NCI-H524 (cell line): ENCODE measurements around the gene PDILT.
"Not testable (repeated sequence)": the region's sequence is repeated elsewhere in the genome, so short reads cannot be mapped to it uniquely, and the experiment has no call there.

Experiments
- DNase-seq, 2 experiments: peaks; one replicate each; lab custom pipeline; 2025; lab: John Stamatoyannopoulos, UW

PDILT gene

GRCh38 chr16:20404637-20405036 is at the start of gene PDILT:
TSS of gene PDILT (minus strand) at chr16:20404737. CDS start at chr16:20399300, 5,437 bp downstream.
- DNase-seq, result no peak

- not testable (repeated sequence) for DNase-seq
Observed at GRCh38 chr16:20453633-20454032, 49.1 kb upstream of the PDILT start.

GRCh38 chr16:20451364-20451763 is 46.8 kb upstream of the PDILT start, which contains the start of gene ACSM2A:
TSS of gene ACSM2A (plus strand) at chr16:20451521. CDS start at chr16:20460115, 8,594 bp downstream.
- DNase-seq, result not testable (repeated sequence)

- DNase-seq, result not testable (repeated sequence)
Observed at GRCh38 chr16:20446652-20447393, 42.3 kb upstream of the PDILT start.

GRCh38 chr16:20441859-20442258 is 37.3 kb upstream of the PDILT start:
- DNase-seq, result not testable (repeated sequence)

GRCh38 chr16:20441191-20441590 is 36.7 kb upstream of the PDILT start:
- no peak for DNase-seq

- not testable (repeated sequence) for DNase-seq
Observed at GRCh38 chr16:20440731-20441130, 36.2 kb upstream of the PDILT start.

GRCh38 chr16:20439820-20440231 is 35.3 kb upstream of the PDILT start:
- DNase-seq, result not testable (repeated sequence)

- DNase-seq, result not testable (repeated sequence)
Observed at GRCh38 chr16:20438950-20439349, 34.4 kb upstream of the PDILT start.

- no peak for DNase-seq
Observed at GRCh38 chr16:20430948-20431347, 26.4 kb upstream of the PDILT start.

GRCh38 chr16:20430480-20430879 is 25.9 kb upstream of the PDILT start:
- DNase-seq, result not testable (repeated sequence)

- not testable (repeated sequence) for DNase-seq
Observed at GRCh38 chr16:20429499-20429898, 25.0 kb upstream of the PDILT start.

GRCh38 chr16:20427401-20427797 is 22.9 kb upstream of the PDILT start:
- DNase-seq, result not testable (repeated sequence)

- no peak for DNase-seq
Observed at GRCh38 chr16:20424129-20424866, 19.8 kb upstream of the PDILT start.

GRCh38 chr16:20423772-20424128 is 19.2 kb upstream of the PDILT start:
- not testable (repeated sequence) for DNase-seq

GRCh38 chr16:20421748-20422147 is 17.2 kb upstream of the PDILT start:
- DNase-seq, result not testable (repeated sequence)

- DNase-seq, result not testable (repeated sequence)
Observed at GRCh38 chr16:20419093-20419492, 14.6 kb upstream of the PDILT start.

GRCh38 chr16:20415541-20415940 is 11.0 kb upstream of the PDILT start:
- DNase-seq, result no peak

GRCh38 chr16:20411055-20411454 is 6.5 kb upstream of the PDILT start:
- DNase-seq, result no peak

GRCh38 chr16:20410121-20410723 is 5.7 kb upstream of the PDILT start:
- no peak for DNase-seq

- no peak for DNase-seq
Observed at GRCh38 chr16:20409398-20410120, 5.0 kb upstream of the PDILT start, which contains the start of gene ACSM5. TSS of gene ACSM5 (plus strand) at chr16:20409534. CDS start at chr16:20411485, 1,951 bp downstream.

- no peak for DNase-seq
Observed at GRCh38 chr16:20402651-20403050, 1.9 kb downstream of the PDILT start.
